H1 (cell line): ENCODE data around the gene KCNIP2. TPM values are rescaled to one million over a fixed set of nuclear protein-coding genes. Genes with fewer than 3 reads are reported as not detected.
A peak's percentile ranks its signal among the peaks of the same experiment; 100 is the strongest.

Experiments used
- CTCF ChIA-PET: fragments of 300-600 bp; sonication (Branson Sonifier 250); formaldehyde crosslinking; loops from one replicate; lab custom pipeline; 2021; ENCODE audit not compliant: partially characterized antibody; lab: Charles Lee
- POLR2A ChIA-PET: fragments of 300-600 bp; sonication (Branson Sonifier 250); formaldehyde crosslinking; loops from one replicate; lab custom pipeline; 2021; ENCODE audit warnings: inconsistent platforms; ENCODE audit not compliant: partially characterized antibody; lab: Charles Lee
- DNase-seq, 2 experiments: peaks; one replicate each; pipeline versions ENCODE4 v3.0.0 to v3.0.0-alpha.2; 2010 to 2022; ENCODE audit warnings: low spot score in 2 of 2, low read depth in 1 of 2, mixed read lengths in 1 of 2
- FAIRE-seq: peaks from 2 replicates; lab custom pipeline; 2011; peaks lifted over from hg19 to GRCh38; lab: Jason Lieb, UNC
- H2AFZ ChIP-seq: 2 replicates; pipeline ENCODE4 v1.8.1; 2012; ENCODE audit warnings: low read length, inconsistent platforms
- H2AK5ac ChIP-seq: 2 replicates; pipeline ENCODE4 v1.6.1; 2013; ENCODE audit warnings: low read depth, low read length
- H2BK120ac ChIP-seq: replicated peaks from 2 replicates; pipeline ENCODE3; 2013; ENCODE audit warnings: low read depth, low read length, inconsistent platforms
- H2BK12ac ChIP-seq: 2 replicates; pipeline ENCODE4 v1.6.1; 2013; ENCODE audit warnings: low read depth, low read length
- H2BK15ac ChIP-seq: 2 replicates; pipeline ENCODE4 v1.6.1; 2013; ENCODE audit warnings: low read length
- H2BK20ac ChIP-seq: 2 replicates; pipeline ENCODE4 v1.6.1; 2013; ENCODE audit warnings: low read length
- H2BK5ac ChIP-seq: 2 replicates; pipeline ENCODE4 v1.6.1; 2013; ENCODE audit warnings: low read depth, low read length
- H3K14ac ChIP-seq: 2 replicates; pipeline ENCODE4 v1.6.1; 2013; ENCODE audit warnings: inconsistent platforms; ENCODE audit not compliant: insufficient read length
- H3K18ac ChIP-seq: 2 replicates; pipeline ENCODE4 v1.6.1; 2013; ENCODE audit warnings: low read length; ENCODE audit errors: extremely low read depth
- H3K23ac ChIP-seq: 2 replicates; pipeline ENCODE4 v1.6.1; 2013; ENCODE audit warnings: inconsistent platforms; ENCODE audit not compliant: insufficient read length
- H3K23me2 ChIP-seq: 2 replicates; pipeline ENCODE4 v1.6.1; 2013; ENCODE audit warnings: low read depth, low read length
- H3K27ac ChIP-seq: 2 replicates; pipeline ENCODE4 v1.6.1; 2011; ENCODE audit warnings: low read depth, low read length, inconsistent platforms
- H3K27me3 ChIP-seq, 4 experiments: replicated peaks in 1 of 4; 1 replicate in 1 of 4; 2 replicates in 3 of 4; pipeline versions ENCODE4 v1.6.1 to v1.8.1; 2011 to 2013; ENCODE audit warnings: low read length in 3 of 4, mild to moderate bottlenecking in 3 of 4, inconsistent platforms in 2 of 4, mixed read lengths in 2 of 4, moderate library complexity in 1 of 4; ENCODE audit not compliant: control insufficient read depth in 3 of 4, insufficient read depth in 3 of 4; ENCODE audit errors: extremely low read depth in 1 of 4
- H3K36me3 ChIP-seq, 4 experiments: 2 replicates each; pipeline versions ENCODE4 v1.6.1 to v1.8.1; 2011 to 2013; ENCODE audit warnings: mild to moderate bottlenecking in 4 of 4, low read length in 3 of 4, moderate library complexity in 2 of 4, control low read depth in 1 of 4, inconsistent platforms in 1 of 4; ENCODE audit not compliant: insufficient read depth in 4 of 4, control insufficient read depth in 2 of 4
- H3K4ac ChIP-seq: replicated peaks from 2 replicates; pipeline ENCODE3; 2013; ENCODE audit warnings: low read length, low read depth, mixed read lengths, inconsistent platforms; ENCODE audit not compliant: insufficient read length
- H3K4me1 ChIP-seq, 4 experiments: replicated peaks in 1 of 4; 1 replicate in 1 of 4; 2 replicates in 3 of 4; pipeline versions ENCODE4 v1.6.1 to v1.8.1; 2011 to 2013; ENCODE audit warnings: low read length in 3 of 4, inconsistent platforms in 2 of 4, mixed read lengths in 1 of 4; ENCODE audit not compliant: insufficient read depth in 4 of 4, control insufficient read depth in 3 of 4
- H3K4me2 ChIP-seq, 2 experiments: 2 replicates each; pipeline versions ENCODE4 v1.6.1 to v1.8.1; 2011 to 2013; ENCODE audit warnings: low read depth in 2 of 2, low read length in 2 of 2, control low read depth in 1 of 2, inconsistent platforms in 1 of 2, mild to moderate bottlenecking in 1 of 2; ENCODE audit not compliant: insufficient read depth in 1 of 2
- H3K4me3 ChIP-seq, 4 experiments: fragments of 200-600, 300-600 bp in 1 of 4; sonication (generic), shearing (Covaris generic), sonication (Bioruptor Twin) in 1 of 4; 2 replicates each; pipeline versions ENCODE4 v1.5.1 to v1.8.1; 2011 to 2016; ENCODE audit warnings: low read length in 4 of 4, low read depth in 3 of 4, control low read depth in 2 of 4, inconsistent platforms in 2 of 4, mild to moderate bottlenecking in 2 of 4, mixed read lengths in 1 of 4, moderate library complexity in 1 of 4; ENCODE audit not compliant: insufficient read depth in 2 of 4; ENCODE audit errors: extremely low read depth in 1 of 4
- H3K56ac ChIP-seq: replicated peaks from 2 replicates; pipeline ENCODE3; 2013; ENCODE audit warnings: low read depth, mild to moderate bottlenecking, mixed read lengths, low read length, inconsistent platforms; ENCODE audit not compliant: insufficient read length
- H3K79me1 ChIP-seq: 2 replicates; pipeline ENCODE4 v1.6.1; 2013; ENCODE audit warnings: low read depth, low read length, control low read depth
- H3K79me2 ChIP-seq, 2 experiments: 2 replicates each; pipeline versions ENCODE4 v1.6.1 to v1.8.1; 2012 to 2013; ENCODE audit warnings: low read length in 2 of 2, mild to moderate bottlenecking in 2 of 2, inconsistent platforms in 1 of 2; ENCODE audit not compliant: insufficient read depth in 2 of 2, control insufficient read depth in 1 of 2
- H3K9ac ChIP-seq, 4 experiments: replicated peaks in 1 of 4; 1 replicate in 1 of 4; 2 replicates in 3 of 4; pipeline versions ENCODE4 v1.6.1 to v1.8.1; 2011 to 2013; ENCODE audit warnings: low read depth in 3 of 4, low read length in 3 of 4, control low read depth in 2 of 4, mild to moderate bottlenecking in 2 of 4, moderate library complexity in 2 of 4, inconsistent platforms in 1 of 4; ENCODE audit errors: extremely low read depth in 1 of 4
- H3K9me3 ChIP-seq, 2 experiments: 2 replicates each; pipeline versions ENCODE4 v1.6.1 to v1.8.1; 2012 to 2013; ENCODE audit warnings: mild to moderate bottlenecking in 2 of 2, moderate library complexity in 2 of 2, control low read depth in 1 of 2, inconsistent platforms in 1 of 2, low read depth in 1 of 2, low read length in 1 of 2, mixed read lengths in 1 of 2; ENCODE audit not compliant: insufficient read depth in 2 of 2
- H4K20me1 ChIP-seq, 2 experiments: replicated peaks in 1 of 2; 2 replicates each; pipeline versions ENCODE3 to v1.8.1; 2011 to 2013; ENCODE audit warnings: inconsistent platforms in 2 of 2, low read length in 2 of 2, mild to moderate bottlenecking in 1 of 2; ENCODE audit not compliant: insufficient read depth in 2 of 2, control insufficient read depth in 1 of 2
- H4K5ac ChIP-seq: 2 replicates; pipeline ENCODE4 v1.6.1; 2013; ENCODE audit warnings: low read length, low read depth, mixed read lengths, inconsistent platforms; ENCODE audit not compliant: insufficient read length
- H4K8ac ChIP-seq: 2 replicates; pipeline ENCODE4 v1.8.0; 2013; ENCODE audit warnings: mild to moderate bottlenecking, moderate library complexity, low read length, inconsistent platforms; ENCODE audit not compliant: insufficient read depth; ENCODE audit errors: extremely low read depth
- H4K91ac ChIP-seq: replicated peaks from 2 replicates; pipeline ENCODE3; 2013; ENCODE audit warnings: low read length, mixed read lengths, inconsistent platforms; ENCODE audit not compliant: insufficient read length
- CBX5 ChIP-seq: fragments of 300-800, 300-1000 bp; sonication (generic); IDR thresholded peaks from 2 replicates; pipeline ENCODE4 v1.7.1; 2016; ENCODE audit warnings: antibody characterized with exemption, low read length, low read depth
- CBX8 ChIP-seq: fragments of 300-800, 300-1000 bp; sonication (generic); IDR thresholded peaks from 2 replicates; pipeline ENCODE4 v1.7.1; 2016; ENCODE audit warnings: low read depth, low read length, borderline replicate concordance
- HDAC2 ChIP-seq, 2 experiments: fragments of 300-600 bp in 1 of 2; sonication (generic) in 1 of 2; IDR thresholded peaks; 2 replicates each; pipeline ENCODE4 v1.6.1; 2011 to 2012; ENCODE audit warnings: low read depth in 2 of 2, low read length in 2 of 2, mild to moderate bottlenecking in 2 of 2, moderate library complexity in 2 of 2, borderline replicate concordance in 1 of 2, inconsistent platforms in 1 of 2
- KDM4A ChIP-seq: IDR thresholded peaks from one replicate; pipeline ENCODE4 v1.7.1; 2012; ENCODE audit warnings: low read depth, mild to moderate bottlenecking, moderate library complexity, low read length, inconsistent platforms; ENCODE audit not compliant: severe bottlenecking
- KDM5A ChIP-seq: fragments of 200-600 bp; IDR thresholded peaks from 2 replicates; pipeline ENCODE4 v1.7.1; 2012; ENCODE audit warnings: mild to moderate bottlenecking, low read length, inconsistent platforms, mixed read lengths
- POU5F1 ChIP-seq: IDR thresholded peaks from 2 replicates; pipeline ENCODE4 v1.6.1; 2011; ENCODE audit warnings: low read depth, mild to moderate bottlenecking, low read length, moderate library complexity
- RXRA ChIP-seq: IDR thresholded peaks from 2 replicates; pipeline ENCODE4 v1.6.1; 2011; ENCODE audit warnings: low read depth, mild to moderate bottlenecking, low read length, moderate library complexity; ENCODE audit not compliant: insufficient read depth
- SAP30 ChIP-seq: fragments of 300-600 bp; sonication (generic); IDR thresholded peaks from 2 replicates; pipeline ENCODE4 v1.7.1; 2012; ENCODE audit warnings: low read length, moderate library complexity, mild to moderate bottlenecking, inconsistent platforms; ENCODE audit not compliant: insufficient read depth, insufficient replicate concordance
- SP4 ChIP-seq: IDR thresholded peaks from 2 replicates; pipeline ENCODE4 v1.6.1; 2012; ENCODE audit warnings: low read length, inconsistent platforms
- SRF ChIP-seq: IDR thresholded peaks from 2 replicates; pipeline ENCODE4 v1.6.1; 2011; ENCODE audit warnings: mild to moderate bottlenecking, low read depth, low read length, moderate library complexity
- SUZ12 ChIP-seq: fragments of 200-600 bp; sonication (generic); IDR thresholded peaks from 2 replicates; pipeline ENCODE4 v1.6.1; 2012; ENCODE audit warnings: mild to moderate bottlenecking, inconsistent platforms, low read length, moderate library complexity, mixed read lengths
- TBP ChIP-seq: IDR thresholded peaks from 2 replicates; pipeline ENCODE4 v1.6.1; 2011; ENCODE audit warnings: low read depth, low read length, improper control_type of control experiment
- ZNF274 ChIP-seq: IDR thresholded peaks from 2 replicates; pipeline ENCODE4 v1.7.0; 2012; ENCODE audit warnings: low read length, borderline replicate concordance; ENCODE audit errors: extremely low read depth
- WGBS, 2 experiments: shearing (Covaris generic) in 1 of 2; methylation state at CpG; one replicate each; pipeline versions ENCODE4 v1.1.6 to v1.1.7; 2013 to 2015; ENCODE audit warnings: low lambda C conversion rate in 2 of 2, mixed read lengths in 2 of 2, inconsistent platforms in 1 of 2, low coverage in 1 of 2, missing lambda C conversion rate in 1 of 2; ENCODE audit not compliant: insufficient replicate concordance in 2 of 2, insufficient coverage in 1 of 2, insufficient read length in 1 of 2; ENCODE audit errors: extremely low coverage in 1 of 2, missing lambda C conversion rate in 1 of 2; 5-methylcytosine and 5-hydroxymethylcytosine counted together
- polyA plus RNA-seq, 7 experiments: library from polyadenylated mRNA; depleted of rRNA in 3 of 7; stranded (reverse) in 5 of 7; unstranded in 2 of 7; fragments of >200 nt in 5 of 7; fragments of 200-250 nt in 2 of 7; gene quantifications; 1 replicate in 5 of 7; 2 replicates in 1 of 7; 4 replicates in 1 of 7; pipeline versions ENCODE4 v1.2.1 to v1.2.3, GENCODE V29; 2011 to 2013; ENCODE audit warnings: missing spikeins in 2 of 7, mixed read lengths in 2 of 7
- total RNA-seq: library from RNA; stranded (reverse); fragmentation: NEBNext Ultra II Directional; extraction: Animal tissue kit (Norgen Biotek cat#: 25700); gene quantifications from 2 replicates; pipeline ENCODE4 v1.2.1, GENCODE V29; 2021

The KCNIP2 gene
- total and polyA plus RNA-seq, 2 of the 8 experiments (the other 6 are each of a cell fraction or from before 2014, with no cell fraction given): 2.7 to 6.0 TPM

GRCh38 chr10:101783736-101784118 is 59.9 kb downstream of the KCNIP2 start:
- peak overlapping the region; percentile 53; the same call in 1 of the 2 replicates for H2BK5ac ChIP-seq
- CTCF ChIA-PET: interaction anchor here (0.8 to 9.8 kb wide), 16 partner anchors 13 to 326 kb away, joined by 3 to 246 read pairs (median 4); partner anchors contain the start of genes DPCD and POLL
- peaks cover 15 to 18% of the 10 kb centered on the region in 2 experiments for H4K20me1 ChIP-seq
- no peak overlapping the region for H2BK120ac ChIP-seq
- no peak overlapping the region; the same call in 1 of the 2 replicates for H2AK5ac ChIP-seq
- peaks cover 7% of the 10 kb centered on the region for H3K79me1 ChIP-seq
- H4K91ac ChIP-seq: no peak overlapping the region
- H2AFZ ChIP-seq: peak overlapping the region; percentile 37; the same call in 1 of the 2 replicates
- H3K14ac ChIP-seq: no peak overlapping the region
- H3K18ac ChIP-seq: no peak overlapping the region
- peaks cover 0 to 8% of the 10 kb centered on the region in 2 experiments; a peak in 1 of 4 replicates for H3K79me2 ChIP-seq
- no peak overlapping the region for H4K8ac ChIP-seq
- H4K5ac ChIP-seq: no peak overlapping the region
- H2BK20ac ChIP-seq: no peak overlapping the region
- 78% methylated on average over 10 of the region's 10 CpGs; no CpG with 5 or more reads in 1 of the 2 experiments for WGBS, 2 experiments
- H3K4me1 ChIP-seq: peaks cover 4 to 28% (median 18%) of the 10 kb centered on the region in 4 experiments
- peak overlapping the region; percentile 5 to 78 (median 66) for H3K9ac ChIP-seq
- DNase-seq: no peak
- peaks cover 0 to 11% (median 7%) of the 10 kb centered on the region in 4 experiments; a peak in 5 of 7 replicates for H3K27me3 ChIP-seq
- H3K23ac ChIP-seq: no peak overlapping the region
- no peak for FAIRE-seq
- no peak overlapping the region for H2BK15ac ChIP-seq
- no peak overlapping the region for H3K4ac ChIP-seq
- no peak overlapping the region for H2BK12ac ChIP-seq
- no peaks in the 10 kb centered on the region for H3K9me3 ChIP-seq
- H3K23me2 ChIP-seq: peaks cover 26% of the 10 kb centered on the region
- POLR2A ChIA-PET: interaction anchor here (0.7 to 9.1 kb wide), 13 partner anchors 9 to 199 kb away, joined by 3 to 66 read pairs (median 5); partner anchors contain the start of gene OGA
- H3K4me3 ChIP-seq: peak overlapping the region; percentile 84 to 91 (median 88)
- H3K27ac ChIP-seq: no peak overlapping the region; the same call in 1 of the 2 replicates
- H3K36me3 ChIP-seq: peaks cover 10 to 26% (median 20%) of the 10 kb centered on the region in 4 experiments
- peak overlapping the region; percentile 78 to 95 for H3K4me2 ChIP-seq
- H3K56ac ChIP-seq: no peak overlapping the region
- TF ChIP-seq SUZ12: no peak
- no peak for TF ChIP-seq SAP30
- no peak for TF ChIP-seq RXRA
- no peak for TF ChIP-seq SP4
- no peak for TF ChIP-seq SRF
- TF ChIP-seq TBP: no peak
- no peak for TF ChIP-seq CBX5
- no peak for TF ChIP-seq HDAC2 (IDR thresholded peaks at IDR 0.05; ENCODE audit: borderline replicate concordance in 1 of 2, low read depth in 2 of 2, low read length in 2 of 2)
- no peak for TF ChIP-seq KDM5A
- TF ChIP-seq ZNF274: no peak
- TF ChIP-seq KDM4A: no peak
- no peak for TF ChIP-seq CBX8
- no peak for TF ChIP-seq POU5F1
